ENCODE data around the gene ACTN4. TPM values are rescaled to one million over a fixed set of nuclear protein-coding genes. Genes with fewer than 3 reads are reported as not detected.

ACTN4 gene
- total and polyA plus RNA-seq, 2 of the 4 experiments (the other 2 are of a cell fraction) = 541 to 659 TPM

DNA sequence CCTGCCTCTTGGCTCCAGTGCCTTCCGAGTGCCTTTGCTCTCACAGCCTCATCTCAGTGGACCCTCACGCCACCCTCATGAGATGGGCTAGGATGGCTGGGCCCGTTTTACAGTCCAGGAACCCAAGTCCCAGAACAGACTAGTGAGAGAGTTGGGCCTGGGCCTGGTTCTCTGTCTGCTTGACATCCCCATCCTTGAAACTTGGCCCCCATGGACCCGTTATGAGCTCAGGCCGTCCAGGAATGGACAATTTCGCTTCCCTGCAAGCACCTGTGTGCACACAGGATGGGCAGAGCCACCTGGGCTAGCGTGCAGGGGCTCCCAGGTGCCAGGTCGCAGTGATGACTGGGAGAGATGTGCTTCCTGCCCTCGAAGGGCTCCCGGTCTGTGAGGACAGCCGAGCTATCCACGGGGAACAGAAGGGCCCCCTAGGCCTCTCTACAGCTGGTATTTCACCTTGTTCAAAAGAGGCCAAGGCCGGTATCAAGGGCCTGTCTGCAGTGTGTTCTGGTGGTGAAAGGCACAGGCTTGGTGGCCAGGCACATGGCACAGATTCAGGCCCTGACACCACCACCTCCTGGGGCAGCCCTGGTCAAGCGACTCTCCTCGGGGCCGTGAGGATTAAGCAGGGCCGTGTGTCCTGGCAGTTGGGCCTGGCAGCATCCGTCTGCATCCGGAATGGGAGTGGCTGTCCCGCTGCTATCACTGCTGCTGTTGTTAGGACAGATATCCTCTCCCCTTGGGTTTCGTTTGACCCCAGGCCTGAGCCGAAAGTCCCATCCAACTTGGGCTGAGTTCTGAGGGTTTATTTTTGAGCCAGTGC lies 58.0 kb downstream of the ACTN4 start:
- peaks cover 89% of the 10 kb centered on the region for H3K36me3 ChIP-seq (ENCODE audit: control insufficient read depth, insufficient read depth, low read length)
- H2AK9ac ChIP-seq (replicated peaks; ENCODE audit: low read depth, low read length, poor library complexity) = no peak overlapping the region
- peaks cover 59% of the 10 kb centered on the region for H4K20me1 ChIP-seq (ENCODE audit: insufficient read depth, low read length)
- no peak overlapping the region; a peak in 1 of 4 replicates for H4K8ac ChIP-seq (ENCODE audit: low read depth in 2 of 2, low read length in 2 of 2)
- BruUV-seq (replicated peaks) = no TSS peak
- H3K27me3 ChIP-seq (ENCODE audit: control insufficient read depth, insufficient read depth, low read length) = no peaks in the 10 kb centered on the region
- no peak overlapping the region for H3K4ac ChIP-seq (ENCODE audit: low read depth, low read length)
- 96% methylated on average over 13 of the region's 22 CpGs; no CpG with 5 or more reads in 1 of the 2 experiments for WGBS, 2 experiments (ENCODE audit: extremely low coverage in 2 of 2, insufficient read length in 1 of 2)
- no peaks in the 10 kb centered on the region for H3K9me3 ChIP-seq (ENCODE audit: control insufficient read depth, insufficient read depth, low read length)
- DNase-seq = no peak
- no peak overlapping the region for H3K18ac ChIP-seq (ENCODE audit: low read depth, low read length)
- no peak overlapping the region for H3K56ac ChIP-seq (ENCODE audit: extremely low read depth, insufficient read depth, low read length)
- H2BK20ac ChIP-seq (ENCODE audit: low read depth, low read length) = no peak overlapping the region
- no peak overlapping the region; the same call in 1 of the 2 replicates for H3K23ac ChIP-seq (ENCODE audit: low read depth, low read length)
- no peak overlapping the region for H2AFZ ChIP-seq (replicated peaks; ENCODE audit: low read length, poor library complexity)
- no peak for ATAC-seq (ENCODE audit: low read depth)
- no peak overlapping the region for H2BK120ac ChIP-seq (ENCODE audit: low read depth, low read length)
- H3K9me1 ChIP-seq (ENCODE audit: insufficient read depth, low read length) = peaks cover 9% of the 10 kb centered on the region
- no peak overlapping the region for H3K9ac ChIP-seq (ENCODE audit: low read depth, low read length)
- no peak overlapping the region for H3K4me3 ChIP-seq (ENCODE audit: insufficient read depth, low read depth, low read length)
- H3K14ac ChIP-seq (replicated peaks; ENCODE audit: low read depth, low read length) = no peak overlapping the region
- no peak overlapping the region for H3K4me2 ChIP-seq (ENCODE audit: low read depth, low read length)
- ChIA-PET CTCF (no interaction called here), POLR2A (ENCODE audit: unreplicated experiment) (no interaction called here)
- H3K79me1 ChIP-seq (ENCODE audit: low read depth in 1 of 2, low read length in 2 of 2) = peaks cover 30 to 99% of the 10 kb centered on the region in 2 experiments
- intact Hi-C loops (cut with micrococcal nuclease) = no loop called here
- peaks cover 24% of the 10 kb centered on the region for H3K4me1 ChIP-seq (ENCODE audit: control insufficient read depth, insufficient read depth, low read length)
- H2AK5ac ChIP-seq (ENCODE audit: low read depth, low read length) = peak overlapping the region; percentile 33; the same call in 1 of the 2 replicates
- in situ Hi-C loops (cut with MboI; ENCODE audit: low sequenced_read_pairs) = no loop called here
- H3K27ac ChIP-seq (ENCODE audit: insufficient read depth, low read length) = no peak overlapping the region
- H4K91ac ChIP-seq (ENCODE audit: insufficient read depth, low read depth, low read length) = no peak overlapping the region
- dilution Hi-C loops (cut with HindIII; ENCODE audit: low sequenced_read_pairs, unreplicated experiment) = no loop called here
- TF ChIP-seq, protein P1, sequence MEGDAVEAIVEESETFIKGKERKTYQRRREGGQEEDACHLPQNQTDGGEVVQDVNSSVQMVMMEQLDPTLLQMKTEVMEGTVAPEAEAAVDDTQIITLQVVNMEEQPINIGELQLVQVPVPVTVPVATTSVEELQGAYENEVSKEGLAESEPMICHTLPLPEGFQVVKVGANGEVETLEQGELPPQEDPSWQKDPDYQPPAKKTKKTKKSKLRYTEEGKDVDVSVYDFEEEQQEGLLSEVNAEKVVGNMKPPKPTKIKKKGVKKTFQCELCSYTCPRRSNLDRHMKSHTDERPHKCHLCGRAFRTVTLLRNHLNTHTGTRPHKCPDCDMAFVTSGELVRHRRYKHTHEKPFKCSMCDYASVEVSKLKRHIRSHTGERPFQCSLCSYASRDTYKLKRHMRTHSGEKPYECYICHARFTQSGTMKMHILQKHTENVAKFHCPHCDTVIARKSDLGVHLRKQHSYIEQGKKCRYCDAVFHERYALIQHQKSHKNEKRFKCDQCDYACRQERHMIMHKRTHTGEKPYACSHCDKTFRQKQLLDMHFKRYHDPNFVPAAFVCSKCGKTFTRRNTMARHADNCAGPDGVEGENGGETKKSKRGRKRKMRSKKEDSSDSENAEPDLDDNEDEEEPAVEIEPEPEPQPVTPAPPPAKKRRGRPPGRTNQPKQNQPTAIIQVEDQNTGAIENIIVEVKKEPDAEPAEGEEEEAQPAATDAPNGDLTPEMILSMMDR (conservative IDR thresholded peaks at IDR 0.05; ENCODE audit: low read depth, low read length) = no peak
- TF ChIP-seq RAD21 (IDR thresholded peaks at IDR 0.05; ENCODE audit: low read length) (no peak), MXI1 (IDR thresholded peaks at IDR 0.05; ENCODE audit: borderline replicate concordance, low read depth, low read length) (no peak), POLR2A (IDR thresholded peaks at IDR 0.05; ENCODE audit: low read depth, low read length) (no peak), NFE2L2 (IDR thresholded peaks at IDR 0.05; ENCODE audit: low read depth, low read length) (no peak), MAZ (IDR thresholded peaks at IDR 0.05; ENCODE audit: borderline replicate concordance, low read depth, low read length) (no peak), BHLHE40 (IDR thresholded peaks at IDR 0.05; ENCODE audit: low read depth, low read length) (no peak), SMC3 (IDR thresholded peaks at IDR 0.05; ENCODE audit: low read depth, low read length) (no peak), FOS (IDR thresholded peaks at IDR 0.05; ENCODE audit: low read depth, low read length) (no peak)
- TF ChIP-seq, protein P2, sequence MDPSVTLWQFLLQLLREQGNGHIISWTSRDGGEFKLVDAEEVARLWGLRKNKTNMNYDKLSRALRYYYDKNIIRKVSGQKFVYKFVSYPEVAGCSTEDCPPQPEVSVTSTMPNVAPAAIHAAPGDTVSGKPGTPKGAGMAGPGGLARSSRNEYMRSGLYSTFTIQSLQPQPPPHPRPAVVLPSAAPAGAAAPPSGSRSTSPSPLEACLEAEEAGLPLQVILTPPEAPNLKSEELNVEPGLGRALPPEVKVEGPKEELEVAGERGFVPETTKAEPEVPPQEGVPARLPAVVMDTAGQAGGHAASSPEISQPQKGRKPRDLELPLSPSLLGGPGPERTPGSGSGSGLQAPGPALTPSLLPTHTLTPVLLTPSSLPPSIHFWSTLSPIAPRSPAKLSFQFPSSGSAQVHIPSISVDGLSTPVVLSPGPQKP (IDR thresholded peaks at IDR 0.05; ENCODE audit: borderline replicate concordance, low read depth, low read length) = no peak
- H2BK15ac ChIP-seq (ENCODE audit: low read depth, low read length) = no peak overlapping the region
- no peak overlapping the region for H4K5ac ChIP-seq (ENCODE audit: low read depth, low read length)
- peak overlapping the region; percentile 4 for H2BK5ac ChIP-seq (ENCODE audit: low read depth, low read length, poor library complexity, severe bottlenecking)

All from IMR-90 (cell line).